ENCODE results near the gene SHH. TPM values are rescaled to one million over a fixed set of nuclear protein-coding genes. Genes with fewer than 3 reads are reported as not detected.

Gene SHH
- total RNA-seq, 1 donor from 2014 or later, result 0.07 TPM

DNA sequence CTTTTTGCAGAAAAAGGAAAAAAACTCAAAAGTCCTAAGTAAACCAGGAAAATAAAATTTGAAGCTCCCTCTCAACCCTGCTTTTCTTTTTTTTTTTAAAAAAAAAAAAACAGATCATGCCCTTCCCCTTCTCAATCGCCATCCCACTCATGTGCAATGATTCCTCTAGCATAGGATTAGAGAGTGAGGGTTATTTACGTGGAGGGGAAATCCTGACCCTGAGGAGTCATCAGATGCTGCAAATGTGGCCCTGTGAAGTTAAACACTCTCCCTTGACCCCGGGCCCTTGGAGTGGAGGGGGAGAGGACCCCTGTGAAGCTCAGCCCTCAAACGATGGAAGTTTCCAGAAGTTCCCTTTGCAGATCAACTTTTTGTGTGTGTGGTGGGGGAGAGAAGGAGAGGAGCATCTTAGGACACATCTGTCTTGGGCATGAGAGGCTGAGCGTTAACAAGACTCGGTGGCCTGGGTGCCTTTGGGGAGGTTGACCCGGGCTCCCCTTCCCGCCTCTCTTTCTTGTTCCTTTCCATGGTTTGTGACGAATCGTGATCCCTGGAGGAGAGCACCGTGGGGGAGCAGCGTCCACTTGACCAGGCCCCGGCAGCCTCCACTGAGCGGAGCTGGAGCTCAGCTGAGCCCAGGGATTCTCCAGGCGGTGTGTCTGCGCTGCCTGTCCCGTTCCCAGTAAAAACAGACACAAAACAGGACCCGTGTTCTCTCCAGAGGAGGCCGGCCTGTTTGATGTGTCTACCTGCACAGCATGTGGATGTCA lies 1.5 kb upstream of the SHH start:
- no peak overlapping the region for H3K27ac Mint-ChIP-seq
- H3K9me3 Mint-ChIP-seq, result no peaks in the 10 kb centered on the region
- H3K4me1 Mint-ChIP-seq (ENCODE audit: low read depth), result peaks cover 19% of the 10 kb centered on the region
- H3K4me3 Mint-ChIP-seq (ENCODE audit: low read depth), result no peak overlapping the region
- intact Hi-C loops (cut with micrococcal nuclease), result loop anchor here (5.0 kb wide), 2 partner anchors 361 to 1004 kb away; no protein-coding TSS in a partner anchor
- no peaks in the 10 kb centered on the region for H3K36me3 Mint-ChIP-seq (ENCODE audit: low read depth)
- peaks cover 52% of the 10 kb centered on the region for H3K27me3 Mint-ChIP-seq (ENCODE audit: low read depth)
- no peak for DNase-seq (ENCODE audit: low spot score)

DNA sequence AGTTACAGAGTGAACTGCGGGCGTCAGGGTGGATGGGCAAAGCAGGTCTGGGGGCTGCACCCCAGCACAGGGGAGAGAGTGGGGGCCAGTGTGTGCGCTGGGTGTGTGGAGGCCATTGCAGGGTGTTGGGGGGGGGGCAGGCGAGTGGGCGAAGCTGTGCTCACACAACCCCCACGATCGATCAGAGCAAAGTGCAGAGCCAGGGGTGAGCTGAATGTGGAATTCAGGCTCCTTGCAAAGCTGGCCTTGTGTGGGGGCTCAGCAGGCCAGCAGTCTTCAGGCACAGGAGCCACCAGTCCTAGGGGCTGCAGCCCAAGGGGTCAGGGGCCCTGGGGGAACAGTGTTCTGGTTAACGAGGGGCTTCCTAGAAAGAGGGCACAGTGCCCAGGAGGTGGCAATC lies 862 bp upstream of the SHH start:
- DNase-seq (ENCODE audit: low spot score), result no peak
- no peaks in the 10 kb centered on the region for H3K9me3 Mint-ChIP-seq
- peaks cover 53% of the 10 kb centered on the region for H3K27me3 Mint-ChIP-seq (ENCODE audit: low read depth)
- peaks cover 19% of the 10 kb centered on the region for H3K4me1 Mint-ChIP-seq (ENCODE audit: low read depth)
- H3K27ac Mint-ChIP-seq, result no peak overlapping the region
- intact Hi-C loops (cut with micrococcal nuclease), result loop anchor here (5.0 kb wide), 2 partner anchors 361 to 1004 kb away; no protein-coding TSS in a partner anchor
- H3K4me3 Mint-ChIP-seq (ENCODE audit: low read depth), result no peak overlapping the region
- H3K36me3 Mint-ChIP-seq (ENCODE audit: low read depth), result no peaks in the 10 kb centered on the region

DNA sequence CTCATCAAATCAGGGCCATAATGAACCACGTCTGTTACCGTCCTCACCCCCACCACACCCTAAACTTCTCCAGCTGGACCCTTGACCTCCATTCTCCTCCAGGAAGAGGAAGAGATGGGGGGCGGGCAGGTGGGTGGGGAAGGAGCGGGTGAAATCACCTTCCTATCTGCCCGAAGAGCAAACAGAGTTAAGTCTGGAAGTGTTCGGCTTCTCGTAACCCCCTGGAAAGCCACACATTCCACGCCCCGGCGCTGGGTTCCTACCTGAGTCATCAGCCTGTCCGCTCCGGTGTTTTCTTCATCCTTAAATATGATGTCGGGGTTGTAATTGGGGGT lies 736 bp downstream of the SHH start:
- Mint-ChIP-seq H3K36me3 (ENCODE audit: low read depth) (no peaks in the 10 kb centered on the region), H3K27ac (no peak overlapping the region), H3K9me3 (no peaks in the 10 kb centered on the region), H3K4me3 (ENCODE audit: low read depth) (no peak overlapping the region), H3K4me1 (ENCODE audit: low read depth) (peaks cover 24% of the 10 kb centered on the region), H3K27me3 (ENCODE audit: low read depth) (peaks cover 68% of the 10 kb centered on the region)
- intact Hi-C loops (cut with micrococcal nuclease), result loop anchor here (2.0 to 5.0 kb wide), 3 partner anchors 359 to 1879 kb away; no protein-coding TSS in a partner anchor
- DNase-seq (ENCODE audit: low spot score), result no peak

DNA sequence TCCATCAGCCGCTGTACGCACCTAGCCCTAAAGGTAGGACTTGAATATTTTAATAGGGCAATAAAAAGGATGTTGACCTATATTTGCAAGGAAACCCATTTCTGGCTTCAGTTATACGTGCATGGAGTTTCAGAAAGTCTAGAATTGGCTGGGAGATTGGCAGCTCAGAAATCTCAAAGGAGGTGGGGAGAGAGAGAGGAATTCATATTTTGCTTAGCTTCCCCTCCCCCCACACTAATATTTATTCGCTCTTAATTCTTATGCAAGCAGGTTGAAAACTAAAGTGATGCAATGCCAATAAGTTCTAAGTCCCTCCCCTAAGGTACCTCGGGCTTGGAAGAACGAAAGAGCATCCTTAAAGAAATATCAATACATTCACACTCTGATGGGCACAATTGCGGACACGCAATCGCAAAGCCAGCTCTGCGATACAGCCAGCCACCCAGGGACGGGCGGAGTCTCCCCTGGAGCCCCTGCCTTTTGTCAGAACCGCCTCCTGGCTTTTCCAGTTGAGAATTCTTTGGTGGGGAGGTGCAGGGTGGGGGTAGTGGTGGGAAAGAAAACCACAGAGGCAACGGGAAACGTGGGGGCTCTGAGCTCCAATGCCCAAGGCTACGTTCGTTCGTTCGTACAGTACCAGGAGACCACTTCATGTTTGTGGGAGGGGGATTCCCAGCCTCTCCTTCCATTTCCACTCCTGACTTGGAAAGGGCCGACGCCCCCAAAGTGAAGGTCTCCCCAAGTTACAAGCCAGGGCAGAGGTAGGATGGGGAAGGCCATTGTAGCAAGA lies 1.3 kb downstream of the SHH start:
- intact Hi-C loops (cut with micrococcal nuclease), result loop anchor here (2.0 to 5.0 kb wide), 3 partner anchors 359 to 1880 kb away; no protein-coding TSS in a partner anchor
- Mint-ChIP-seq H3K27me3 (ENCODE audit: low read depth) (peaks cover 73% of the 10 kb centered on the region), H3K4me3 (ENCODE audit: low read depth) (no peak overlapping the region), H3K4me1 (ENCODE audit: low read depth) (peaks cover 24% of the 10 kb centered on the region), H3K27ac (no peak overlapping the region), H3K9me3 (no peaks in the 10 kb centered on the region), H3K36me3 (ENCODE audit: low read depth) (no peaks in the 10 kb centered on the region)
- DNase-seq (ENCODE audit: low spot score), result no peak

DNA sequence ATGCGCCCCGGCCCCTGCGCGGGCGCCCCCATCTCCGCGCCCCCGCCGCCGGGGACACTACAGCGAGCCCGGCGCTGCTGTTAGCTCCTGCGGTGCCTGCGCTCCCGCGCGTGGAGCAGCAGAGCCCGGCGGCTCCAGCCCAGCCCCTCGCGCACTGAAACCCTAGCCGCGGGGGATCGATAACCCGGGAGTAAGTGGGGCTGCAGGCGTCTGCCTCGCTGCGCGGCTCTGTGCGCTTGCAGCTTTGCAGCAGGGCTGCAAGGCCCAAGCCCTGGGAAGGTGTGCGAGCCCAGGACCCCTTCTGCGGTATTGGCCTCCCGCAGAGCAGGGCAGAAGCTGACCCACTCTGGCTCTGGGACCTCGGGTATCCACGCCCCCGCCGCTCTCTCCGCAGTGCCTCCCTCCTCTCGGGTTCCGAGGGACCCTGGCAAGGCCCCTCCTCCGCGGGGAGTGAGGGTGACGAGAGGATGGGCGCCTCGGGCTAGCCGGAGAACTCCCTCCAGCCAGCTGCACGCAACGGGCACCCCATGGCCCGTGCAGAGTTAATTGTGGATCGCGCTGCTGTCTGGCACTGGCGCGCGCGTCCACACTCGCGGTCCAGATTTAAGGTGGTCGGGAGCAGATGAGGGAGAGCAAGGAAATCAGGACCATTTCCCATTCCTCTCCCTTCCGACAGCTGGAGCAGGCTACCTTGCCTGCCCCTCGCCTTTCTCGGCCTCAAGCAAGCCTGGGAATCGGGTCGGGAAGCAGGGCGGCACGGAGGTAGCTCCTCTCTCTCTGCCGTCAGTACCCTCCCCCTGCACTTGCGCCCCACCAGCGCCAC lies 2.1 kb downstream of the SHH start:
- Mint-ChIP-seq H3K27me3 (ENCODE audit: low read depth) (peaks cover 71% of the 10 kb centered on the region), H3K9me3 (no peaks in the 10 kb centered on the region), H3K4me3 (ENCODE audit: low read depth) (no peak overlapping the region), H3K36me3 (ENCODE audit: low read depth) (no peaks in the 10 kb centered on the region), H3K4me1 (ENCODE audit: low read depth) (peaks cover 22% of the 10 kb centered on the region), H3K27ac (no peak overlapping the region)
- intact Hi-C loops (cut with micrococcal nuclease), result loop anchor here (1.0 to 5.0 kb wide), 4 partner anchors 358 to 1881 kb away; no protein-coding TSS in a partner anchor
- DNase-seq (ENCODE audit: low spot score), result no peak

DNA sequence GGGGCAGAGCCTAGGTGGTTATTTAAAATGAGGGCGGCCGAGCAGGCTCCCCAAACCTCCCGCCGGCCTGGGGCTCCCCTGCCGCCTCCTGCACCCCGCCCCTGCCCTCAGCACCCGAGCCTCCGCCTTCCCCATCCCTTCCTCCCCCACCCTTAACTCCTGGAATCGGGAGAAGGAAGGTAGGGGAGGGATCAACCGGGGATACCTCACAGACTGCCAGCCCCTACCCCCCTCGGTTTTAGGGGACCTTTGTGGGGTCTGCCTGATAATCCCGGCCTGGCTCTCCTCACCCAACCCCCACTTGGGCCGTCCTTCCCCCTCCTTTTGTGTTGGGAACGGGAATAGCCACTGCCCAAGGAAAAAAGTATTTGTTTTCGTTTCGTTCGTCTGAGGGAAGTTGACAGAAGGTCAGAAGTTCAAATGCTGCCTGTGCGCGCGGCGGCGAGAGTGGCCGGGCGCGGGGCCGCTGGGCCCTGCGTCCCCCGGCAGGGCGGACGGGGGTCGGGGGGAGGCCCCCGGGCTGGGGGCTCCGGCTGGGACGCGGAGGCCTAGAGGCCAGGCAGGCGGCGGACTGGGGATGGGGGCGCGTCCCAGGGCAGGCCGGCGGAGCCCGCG lies 2.8 kb downstream of the SHH start:
- Mint-ChIP-seq H3K4me3 (ENCODE audit: low read depth) (no peak overlapping the region), H3K36me3 (ENCODE audit: low read depth) (no peaks in the 10 kb centered on the region)

DNA sequence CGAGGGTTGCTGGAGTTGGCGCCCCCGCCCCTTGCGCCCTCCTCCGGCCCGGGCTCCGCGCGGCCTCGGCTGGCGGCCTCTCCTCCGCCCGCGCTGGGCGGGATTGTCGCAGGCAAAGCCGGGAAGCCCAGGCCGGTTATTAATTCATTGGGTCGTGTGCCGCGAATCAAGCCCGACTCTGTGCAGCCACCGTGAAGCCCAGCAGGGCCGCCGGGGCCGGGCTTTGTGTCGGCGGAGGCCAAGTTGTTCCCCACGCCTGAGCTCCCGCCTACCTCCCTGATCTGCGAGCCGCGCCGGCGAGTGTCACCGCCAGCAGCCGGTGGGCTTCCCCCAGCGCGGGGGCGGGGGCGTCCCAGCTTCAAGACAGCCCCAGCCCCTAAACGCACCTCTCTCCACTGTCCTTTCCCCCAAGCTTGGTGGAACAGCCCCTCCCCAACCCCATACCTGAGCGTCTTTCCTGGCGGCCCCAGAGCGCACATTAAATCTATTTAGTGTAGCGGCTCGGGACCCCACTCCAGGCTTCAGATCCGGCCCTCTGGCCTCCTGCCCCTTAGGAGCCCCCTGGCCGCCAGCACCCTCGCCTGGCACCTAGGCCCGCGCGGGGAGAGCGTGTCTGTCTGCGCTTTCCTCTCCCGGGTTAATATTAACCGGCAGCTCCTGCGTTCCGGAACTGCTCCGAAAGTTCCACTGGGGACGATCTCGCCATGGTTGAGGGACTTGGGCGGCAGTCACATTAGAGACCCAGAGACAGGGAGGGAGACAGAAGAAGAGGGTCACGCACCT lies 3.5 kb downstream of the SHH start:
- Mint-ChIP-seq H3K36me3 (ENCODE audit: low read depth) (no peaks in the 10 kb centered on the region), H3K9me3 (no peaks in the 10 kb centered on the region), H3K4me3 (ENCODE audit: low read depth) (no peak overlapping the region), H3K4me1 (ENCODE audit: low read depth) (peaks cover 25% of the 10 kb centered on the region), H3K27me3 (ENCODE audit: low read depth) (peaks cover 70% of the 10 kb centered on the region), H3K27ac (no peak overlapping the region)
- no peak for DNase-seq (ENCODE audit: low spot score)
- intact Hi-C loops (cut with micrococcal nuclease), result loop anchor here (1.0 kb wide), 1 partner anchor 1193 kb away; no protein-coding TSS in a partner anchor

More for the DNA sequence above, 2.8 kb downstream of the SHH start:
- no peak for DNase-seq (ENCODE audit: low spot score)
- intact Hi-C loops (cut with micrococcal nuclease), result loop anchor here (1.0 kb wide), 1 partner anchor 1192 kb away; no protein-coding TSS in a partner anchor
- peaks cover 23% of the 10 kb centered on the region for H3K4me1 Mint-ChIP-seq (ENCODE audit: low read depth)
- H3K27ac Mint-ChIP-seq, result peak overlapping the region; percentile 46
- peaks cover 73% of the 10 kb centered on the region for H3K27me3 Mint-ChIP-seq (ENCODE audit: low read depth)
- no peaks in the 10 kb centered on the region for H3K9me3 Mint-ChIP-seq

DNA sequence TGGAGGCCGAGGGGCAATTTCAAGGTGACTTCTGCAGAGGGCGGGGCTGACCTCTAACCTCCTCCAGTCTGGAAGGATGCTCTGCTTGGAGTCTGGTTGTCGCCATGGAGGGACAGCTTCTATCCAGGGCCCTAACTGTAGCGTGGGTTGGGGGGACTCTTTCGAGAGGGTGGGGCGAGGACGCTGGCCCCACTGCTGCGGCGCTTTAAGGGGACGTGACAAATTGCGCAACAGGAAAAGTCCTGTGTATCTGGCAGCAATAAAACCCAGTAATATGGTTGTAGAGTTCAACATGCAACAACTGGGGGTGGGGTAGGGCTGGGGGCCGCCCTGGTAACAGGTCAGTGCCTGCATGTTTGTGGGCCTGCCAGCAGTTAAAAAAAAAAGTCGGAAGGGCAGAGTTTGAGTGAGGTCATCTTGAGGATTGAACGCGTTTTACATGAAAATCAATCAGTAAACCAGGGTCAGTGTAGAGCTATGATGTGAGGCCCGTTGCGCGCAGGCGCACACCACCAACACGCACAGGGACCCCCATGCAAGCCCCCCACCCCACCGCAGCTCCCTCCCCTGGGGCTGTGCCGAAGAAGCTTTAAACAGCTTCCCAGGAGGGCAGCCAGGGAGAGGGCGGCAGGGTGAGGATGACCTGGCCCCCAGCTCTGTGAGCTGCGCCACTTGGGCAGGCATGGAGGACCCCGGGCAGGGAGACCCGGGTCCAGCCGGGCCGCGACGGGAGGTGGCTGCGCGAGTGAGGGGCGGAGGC lies 4.3 kb downstream of the SHH start:
- intact Hi-C loops (cut with micrococcal nuclease), result no loop called here

DNA sequence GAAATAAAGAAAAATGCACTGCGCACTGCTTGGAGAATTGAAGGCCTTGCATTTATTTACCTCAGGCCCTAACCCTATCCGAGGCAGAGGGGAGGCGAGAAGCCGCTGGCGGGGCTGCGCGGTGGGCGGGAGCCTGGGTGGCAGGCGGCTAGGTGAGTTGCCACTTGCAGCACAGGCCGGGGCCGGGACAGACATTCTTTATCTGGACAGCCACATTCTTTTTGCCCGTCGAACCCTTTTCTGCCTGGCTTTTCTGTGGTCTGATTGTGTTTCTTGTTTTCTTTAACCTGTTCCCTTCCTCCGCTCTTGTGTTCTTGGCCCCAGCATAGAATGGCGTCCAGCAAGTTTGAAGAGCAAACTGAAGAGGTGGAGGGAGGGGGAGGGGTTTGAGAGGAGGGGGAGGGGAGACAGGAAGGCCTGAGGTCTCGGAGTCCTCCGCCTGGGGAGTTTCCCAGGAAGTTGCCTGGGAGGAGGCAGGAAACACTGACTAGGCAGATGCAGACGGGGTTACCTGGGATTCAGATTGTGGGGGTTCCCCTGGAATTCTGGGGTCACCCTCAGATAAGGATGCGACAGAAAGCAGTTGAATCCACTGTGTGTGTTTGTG lies 5.1 kb downstream of the SHH start:
- Mint-ChIP-seq H3K27me3 (ENCODE audit: low read depth) (peaks cover 64% of the 10 kb centered on the region), H3K4me3 (ENCODE audit: low read depth) (no peak overlapping the region), H3K27ac (no peak overlapping the region), H3K9me3 (no peaks in the 10 kb centered on the region), H3K36me3 (ENCODE audit: low read depth) (no peaks in the 10 kb centered on the region), H3K4me1 (ENCODE audit: low read depth) (peaks cover 24% of the 10 kb centered on the region)
- intact Hi-C loops (cut with micrococcal nuclease), result no loop called here
- DNase-seq (ENCODE audit: low spot score), result no peak

More for the DNA sequence above, 4.3 kb downstream of the SHH start:
- DNase-seq (ENCODE audit: low spot score), result no peak
- H3K36me3 Mint-ChIP-seq (ENCODE audit: low read depth), result no peaks in the 10 kb centered on the region
- H3K27me3 Mint-ChIP-seq (ENCODE audit: low read depth), result peaks cover 68% of the 10 kb centered on the region
- peaks cover 26% of the 10 kb centered on the region for H3K4me1 Mint-ChIP-seq (ENCODE audit: low read depth)
- no peak overlapping the region for H3K27ac Mint-ChIP-seq
- no peaks in the 10 kb centered on the region for H3K9me3 Mint-ChIP-seq
- H3K4me3 Mint-ChIP-seq (ENCODE audit: low read depth), result no peak overlapping the region

DNA sequence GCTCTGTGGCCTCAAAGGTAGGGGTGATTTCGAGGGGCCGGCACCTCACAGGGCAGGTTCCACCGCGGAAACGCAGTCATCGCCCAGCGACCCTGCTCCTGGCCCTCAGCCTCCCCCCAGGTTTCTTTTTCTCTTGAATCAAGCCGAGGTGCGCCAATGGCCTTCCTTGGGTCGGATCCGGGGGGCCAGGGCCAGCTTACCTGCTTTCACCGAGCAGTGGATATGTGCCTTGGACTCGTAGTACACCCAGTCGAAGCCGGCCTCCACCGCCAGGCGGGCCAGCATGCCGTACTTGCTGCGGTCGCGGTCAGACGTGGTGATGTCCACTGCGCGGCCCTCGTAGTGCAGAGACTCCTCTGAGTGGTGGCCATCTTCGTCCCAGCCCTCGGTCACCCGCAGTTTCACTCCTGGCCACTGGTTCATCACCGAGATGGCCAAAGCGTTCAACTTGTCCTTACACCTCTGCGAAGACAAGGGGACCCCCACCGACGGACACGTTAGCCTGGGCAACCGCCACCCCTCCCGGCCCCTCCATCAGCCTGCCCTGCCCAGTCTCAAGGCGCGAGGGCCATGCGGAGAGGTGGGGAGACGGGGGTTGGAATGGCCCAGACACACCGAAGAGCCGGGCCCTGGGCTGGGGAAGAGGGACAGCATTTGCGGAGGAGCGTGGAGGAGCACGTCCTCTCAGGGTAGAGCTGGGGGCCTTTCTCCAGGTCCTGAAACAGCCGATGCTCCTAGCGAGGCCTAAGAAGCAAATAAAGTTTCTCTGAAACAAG lies 6.0 kb downstream of the SHH start:
- DNase-seq (ENCODE audit: low spot score), result no peak
- H3K4me3 Mint-ChIP-seq (ENCODE audit: low read depth), result peak overlapping the region; percentile 8
- intact Hi-C loops (cut with micrococcal nuclease), result no loop called here
- peaks cover 17% of the 10 kb centered on the region for H3K4me1 Mint-ChIP-seq (ENCODE audit: low read depth)
- no peak overlapping the region for H3K27ac Mint-ChIP-seq
- no peaks in the 10 kb centered on the region for H3K9me3 Mint-ChIP-seq
- peaks cover 60% of the 10 kb centered on the region for H3K27me3 Mint-ChIP-seq (ENCODE audit: low read depth)
- H3K36me3 Mint-ChIP-seq (ENCODE audit: low read depth), result no peaks in the 10 kb centered on the region
